ENCODE results near the gene LYRM1. TPM values are rescaled to one million over a fixed set of nuclear protein-coding genes. Genes with fewer than 3 reads are reported as not detected.

LYRM1 gene
- polyA plus RNA-seq, 1 experiment: 19.3 TPM

Other genes starting within 250 kb of the LYRM1 start
- gene ACSM1, start 203.1 kb upstream of the LYRM1 start, polyA plus RNA-seq (2011; rRNA removed): not detected in 2 replicates
- 12.5 and 17.4 TPM in 2 replicates for gene THUMPD1, start 159.0 kb upstream of the LYRM1 start, polyA plus RNA-seq (2011; rRNA removed)
- 0.29 and 0.55 TPM in 2 replicates for gene ACSM3, start 136.8 kb upstream of the LYRM1 start, polyA plus RNA-seq (2011; rRNA removed)
- gene ERI2, start 94.3 kb upstream of the LYRM1 start, polyA plus RNA-seq (2011; rRNA removed): 7.4 and 10.7 TPM in 2 replicates
- 2.2 and 3.2 TPM in 2 replicates for gene REXO5, start 94.2 kb upstream of the LYRM1 start, polyA plus RNA-seq (2011; rRNA removed)
- gene DCUN1D3, start 413 bp upstream of the LYRM1 start, polyA plus RNA-seq (2011; rRNA removed): 10.9 and 15.5 TPM in 2 replicates